Parathyroid adenoma (tissue), 2 donors: Measurements from ENCODE around the gene CDH4.

Experiments
- H2AFZ ChIP-seq: fragments of 300-600 bp; sonication (generic); one replicate; pipeline ENCODE4 v1.7.0; 2017; ENCODE audit warnings: antibody characterized with exemption, mild to moderate bottlenecking
- H3K27ac ChIP-seq: fragments of 300-600 bp; sonication (generic); one replicate; pipeline ENCODE4 v1.7.0; 2017
- H3K27me3 ChIP-seq: fragments of 300-600 bp; sonication (generic); one replicate; pipeline ENCODE4 v1.7.0; 2017; ENCODE audit warnings: low read length; ENCODE audit not compliant: control insufficient read depth, insufficient read depth
- H3K36me3 ChIP-seq: fragments of 300-600 bp; sonication (generic); one replicate; pipeline ENCODE4 v1.7.0; 2017; ENCODE audit warnings: low read length; ENCODE audit not compliant: control insufficient read depth, insufficient read depth
- H3K4me1 ChIP-seq: fragments of 300-600 bp; sonication (generic); one replicate; pipeline ENCODE4 v1.7.0; 2017; ENCODE audit warnings: control low read depth
- H3K4me2 ChIP-seq: fragments of 300-600 bp; sonication (generic); one replicate; pipeline ENCODE4 v1.7.0; 2017; ENCODE audit warnings: low read length
- H3K4me3 ChIP-seq: fragments of 300-600 bp; sonication (generic); one replicate; pipeline ENCODE4 v1.7.0; 2017; ENCODE audit warnings: low read depth, low read length
- H3K79me2 ChIP-seq: fragments of 300-600 bp; sonication (generic); one replicate; pipeline ENCODE4 v1.7.0; 2017; ENCODE audit warnings: control low read depth
- H3K9ac ChIP-seq: fragments of 300-600 bp; sonication (generic); one replicate; pipeline ENCODE4 v1.7.0; 2017; ENCODE audit warnings: mild to moderate bottlenecking
- H3K9me3 ChIP-seq: fragments of 300-600 bp; sonication (generic); one replicate; pipeline ENCODE4 v1.7.0; 2017; ENCODE audit warnings: low read length; ENCODE audit not compliant: control insufficient read depth
- TF ChIP-seq, protein P1 (sequence below): fragments of 300-600 bp; sonication (generic); IDR thresholded peaks from one replicate; pipeline ENCODE4 v1.7.0; 2017; ENCODE audit warnings: antibody characterized with exemption, mild to moderate bottlenecking
- donor health status: primary hyperparathyroidism.

The CDH4 gene

GRCh38 chr20:61753316-61753942 is 501.4 kb downstream of the CDH4 start:
- Histone ChIP-seq H3K27me3 (no peaks in the 10 kb centered on the region), H2AFZ (no peak overlapping the region), H3K36me3 (no peaks in the 10 kb centered on the region), H3K9ac (no peak overlapping the region), H3K79me2 (no peaks in the 10 kb centered on the region), H3K4me3 (no peak overlapping the region), H3K9me3 (no peaks in the 10 kb centered on the region), H3K27ac (no peak overlapping the region), H3K4me1 (no peaks in the 10 kb centered on the region), H3K4me2 (no peak overlapping the region)
- TF ChIP-seq, protein P1, sequence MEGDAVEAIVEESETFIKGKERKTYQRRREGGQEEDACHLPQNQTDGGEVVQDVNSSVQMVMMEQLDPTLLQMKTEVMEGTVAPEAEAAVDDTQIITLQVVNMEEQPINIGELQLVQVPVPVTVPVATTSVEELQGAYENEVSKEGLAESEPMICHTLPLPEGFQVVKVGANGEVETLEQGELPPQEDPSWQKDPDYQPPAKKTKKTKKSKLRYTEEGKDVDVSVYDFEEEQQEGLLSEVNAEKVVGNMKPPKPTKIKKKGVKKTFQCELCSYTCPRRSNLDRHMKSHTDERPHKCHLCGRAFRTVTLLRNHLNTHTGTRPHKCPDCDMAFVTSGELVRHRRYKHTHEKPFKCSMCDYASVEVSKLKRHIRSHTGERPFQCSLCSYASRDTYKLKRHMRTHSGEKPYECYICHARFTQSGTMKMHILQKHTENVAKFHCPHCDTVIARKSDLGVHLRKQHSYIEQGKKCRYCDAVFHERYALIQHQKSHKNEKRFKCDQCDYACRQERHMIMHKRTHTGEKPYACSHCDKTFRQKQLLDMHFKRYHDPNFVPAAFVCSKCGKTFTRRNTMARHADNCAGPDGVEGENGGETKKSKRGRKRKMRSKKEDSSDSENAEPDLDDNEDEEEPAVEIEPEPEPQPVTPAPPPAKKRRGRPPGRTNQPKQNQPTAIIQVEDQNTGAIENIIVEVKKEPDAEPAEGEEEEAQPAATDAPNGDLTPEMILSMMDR: no peak

- Histone ChIP-seq H3K27ac (no peak overlapping the region), H3K9me3 (no peaks in the 10 kb centered on the region), H3K27me3 (no peaks in the 10 kb centered on the region), H2AFZ (no peak overlapping the region), H3K4me3 (no peak overlapping the region), H3K36me3 (no peaks in the 10 kb centered on the region), H3K4me1 (no peaks in the 10 kb centered on the region), H3K4me2 (no peak overlapping the region), H3K79me2 (no peaks in the 10 kb centered on the region), H3K9ac (no peak overlapping the region)
- TF ChIP-seq, protein P1: no peak
Measured at GRCh38 chr20:61753987-61754956, 502.2 kb downstream of the CDH4 start.

DNA sequence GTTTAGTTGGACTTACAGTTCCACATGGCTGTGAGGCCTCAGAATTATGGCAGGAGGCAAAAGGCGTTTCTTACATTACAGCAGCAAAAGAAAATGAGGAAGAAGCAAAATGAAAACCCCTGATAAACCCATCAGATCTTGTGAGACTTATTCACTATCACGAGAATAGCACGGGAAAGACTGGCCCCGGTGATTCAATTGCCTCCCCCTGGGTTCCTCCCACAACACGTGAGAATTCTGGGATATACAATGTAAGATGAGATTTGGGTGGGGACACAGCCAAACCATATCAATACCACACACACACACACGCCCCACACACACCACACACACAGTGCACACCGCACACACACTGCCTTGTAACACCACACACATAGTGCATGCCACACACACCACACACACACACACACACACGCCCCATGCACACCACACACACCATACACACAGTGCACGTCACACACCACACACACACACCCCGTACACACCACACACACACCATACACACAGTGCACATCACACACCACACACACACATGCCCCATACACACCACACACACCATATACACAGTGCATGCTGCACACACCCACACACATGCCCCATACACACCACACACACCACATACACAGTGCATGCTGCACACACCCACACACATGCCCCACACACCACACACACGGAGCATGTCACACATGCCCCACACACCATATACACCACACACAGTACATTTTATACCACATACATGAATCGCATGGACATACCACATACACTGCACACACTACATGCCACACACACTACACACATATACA is 503.1 kb downstream of the CDH4 start:
- Histone ChIP-seq H3K4me3 (no peak overlapping the region), H2AFZ (no peak overlapping the region), H3K27me3 (no peaks in the 10 kb centered on the region), H3K4me1 (no peaks in the 10 kb centered on the region), H3K36me3 (no peaks in the 10 kb centered on the region), H3K9ac (no peak overlapping the region), H3K79me2 (no peaks in the 10 kb centered on the region), H3K27ac (no peak overlapping the region), H3K4me2 (no peak overlapping the region), H3K9me3 (no peaks in the 10 kb centered on the region)
- TF ChIP-seq, protein P1: no peak

- H2AFZ ChIP-seq: no peak overlapping the region
- no peak overlapping the region for H3K4me2 ChIP-seq
- no peak overlapping the region for H3K9ac ChIP-seq
- H3K36me3 ChIP-seq: no peaks in the 10 kb centered on the region
- H3K79me2 ChIP-seq: no peaks in the 10 kb centered on the region
- H3K27me3 ChIP-seq: no peaks in the 10 kb centered on the region
- no peak overlapping the region for H3K4me3 ChIP-seq
- no peaks in the 10 kb centered on the region for H3K4me1 ChIP-seq
- H3K9me3 ChIP-seq: no peaks in the 10 kb centered on the region
- H3K27ac ChIP-seq: no peak overlapping the region
- TF ChIP-seq, protein P1: no peak
Measured at GRCh38 chr20:61755971-61756845, 504.1 kb downstream of the CDH4 start.
